GM12873 (cell line): Measurements from ENCODE around the gene FAF1.

ENCODE experiments used
- TF ChIP-seq, protein P1 (sequence below): IDR thresholded peaks from 2 replicates; pipeline ENCODE4 v1.5.1; 2012; ENCODE audit warnings: low read depth, mild to moderate bottlenecking, moderate library complexity, low read length, control low read depth; ENCODE audit not compliant: insufficient read depth; ENCODE audit errors: missing control alignments

The FAF1 gene

GRCh38 chr1:50942334-50942733 is 17.7 kb downstream of the FAF1 start:
- TF ChIP-seq, protein P1, sequence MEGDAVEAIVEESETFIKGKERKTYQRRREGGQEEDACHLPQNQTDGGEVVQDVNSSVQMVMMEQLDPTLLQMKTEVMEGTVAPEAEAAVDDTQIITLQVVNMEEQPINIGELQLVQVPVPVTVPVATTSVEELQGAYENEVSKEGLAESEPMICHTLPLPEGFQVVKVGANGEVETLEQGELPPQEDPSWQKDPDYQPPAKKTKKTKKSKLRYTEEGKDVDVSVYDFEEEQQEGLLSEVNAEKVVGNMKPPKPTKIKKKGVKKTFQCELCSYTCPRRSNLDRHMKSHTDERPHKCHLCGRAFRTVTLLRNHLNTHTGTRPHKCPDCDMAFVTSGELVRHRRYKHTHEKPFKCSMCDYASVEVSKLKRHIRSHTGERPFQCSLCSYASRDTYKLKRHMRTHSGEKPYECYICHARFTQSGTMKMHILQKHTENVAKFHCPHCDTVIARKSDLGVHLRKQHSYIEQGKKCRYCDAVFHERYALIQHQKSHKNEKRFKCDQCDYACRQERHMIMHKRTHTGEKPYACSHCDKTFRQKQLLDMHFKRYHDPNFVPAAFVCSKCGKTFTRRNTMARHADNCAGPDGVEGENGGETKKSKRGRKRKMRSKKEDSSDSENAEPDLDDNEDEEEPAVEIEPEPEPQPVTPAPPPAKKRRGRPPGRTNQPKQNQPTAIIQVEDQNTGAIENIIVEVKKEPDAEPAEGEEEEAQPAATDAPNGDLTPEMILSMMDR: no peak

GRCh38 chr1:50940291-50940690 is 19.8 kb downstream of the FAF1 start:
- TF ChIP-seq, protein P1: no peak

- TF ChIP-seq, protein P1: no peak
Observed at GRCh38 chr1:50936321-50936720, 23.7 kb downstream of the FAF1 start.

- TF ChIP-seq, protein P1: no peak
Observed at GRCh38 chr1:50934838-50935237, 25.2 kb downstream of the FAF1 start.

DNA sequence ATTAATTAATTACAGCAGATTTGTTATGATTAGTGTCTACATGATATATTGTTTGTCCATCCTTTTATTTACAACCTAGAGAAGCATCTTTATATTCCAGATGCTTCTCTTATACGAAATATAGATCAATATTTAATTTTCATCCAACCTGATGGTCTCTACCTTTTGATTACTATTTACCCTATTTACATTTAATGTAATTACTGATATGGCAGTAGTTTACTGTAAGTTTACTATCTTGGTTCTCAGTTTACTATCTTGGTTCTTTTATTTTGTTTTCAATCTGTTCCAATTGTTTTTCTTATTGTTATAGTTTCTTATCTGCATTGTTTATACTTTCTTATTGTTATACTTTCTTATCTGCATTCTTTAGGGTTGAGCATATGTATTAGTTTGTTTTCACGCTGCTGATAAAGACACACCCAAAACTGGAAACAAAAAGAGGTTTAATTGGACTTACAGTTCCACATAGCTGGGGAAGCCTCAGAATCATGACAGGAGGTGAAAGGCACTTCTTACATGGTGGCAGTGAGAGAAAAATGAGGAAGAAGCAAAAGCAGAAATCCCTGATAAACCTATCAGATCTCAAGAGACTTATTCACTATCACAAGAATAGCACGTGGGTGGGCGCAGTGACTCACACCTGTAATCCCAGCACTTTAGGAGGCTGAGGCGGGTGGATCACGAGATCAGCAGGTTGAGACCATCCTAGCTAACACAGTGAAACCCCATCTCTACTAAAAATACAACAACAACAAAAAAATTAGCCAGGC is 28.9 kb downstream of the FAF1 start:
- TF ChIP-seq, protein P1: no peak

GRCh38 chr1:50930193-50930592 is 29.9 kb downstream of the FAF1 start:
- TF ChIP-seq, protein P1: no peak

DNA sequence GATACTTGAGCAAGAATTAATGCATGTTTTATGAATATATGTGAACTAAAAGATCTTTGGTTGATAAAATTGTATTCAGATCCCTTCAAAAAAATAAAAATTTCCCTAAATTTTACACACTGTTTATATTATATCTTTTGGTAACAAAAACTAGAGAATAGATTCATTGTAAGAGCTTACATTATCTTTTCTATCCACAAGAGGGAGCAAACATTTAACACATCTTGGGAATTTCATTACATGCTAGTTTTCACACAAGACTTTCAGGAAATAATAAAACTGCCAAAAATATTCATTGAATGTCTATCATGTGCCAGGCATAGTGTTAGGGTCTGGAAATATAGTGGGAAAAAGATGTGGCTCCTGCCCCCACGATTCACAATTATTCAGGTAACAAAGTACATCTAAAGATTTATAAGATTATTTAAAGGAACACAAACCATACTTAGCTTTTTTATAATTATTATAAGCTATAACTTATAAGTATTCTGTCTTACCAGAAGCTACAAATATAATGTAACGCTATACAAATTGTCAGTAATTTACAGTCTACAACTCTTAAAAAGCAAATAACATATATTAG is 30.6 kb downstream of the FAF1 start:
- TF ChIP-seq, protein P1: peak; percentile 49
